ENCODE results near the gene C2orf74.

DNA sequence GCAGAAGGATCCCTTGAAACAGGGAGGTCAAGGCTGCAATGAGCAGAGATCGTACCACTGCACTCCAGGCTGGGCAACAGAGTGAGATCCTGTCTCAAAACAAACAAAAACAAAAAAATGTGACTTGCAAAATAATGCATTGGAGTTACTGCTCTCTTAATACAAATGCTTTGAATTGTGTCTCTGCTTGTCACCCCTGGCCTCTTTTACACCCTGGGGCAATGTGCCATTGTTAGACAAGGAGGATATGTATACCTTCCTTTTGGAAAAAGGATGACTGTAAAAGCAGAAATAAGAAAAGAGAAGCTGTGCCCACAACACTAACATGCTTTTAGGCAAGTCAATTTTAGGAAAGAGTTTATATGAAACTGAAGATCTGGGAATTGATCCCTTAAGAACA, 20.8 kb upstream of the C2orf74 start:
- TF ChIP-seq, protein P1, sequence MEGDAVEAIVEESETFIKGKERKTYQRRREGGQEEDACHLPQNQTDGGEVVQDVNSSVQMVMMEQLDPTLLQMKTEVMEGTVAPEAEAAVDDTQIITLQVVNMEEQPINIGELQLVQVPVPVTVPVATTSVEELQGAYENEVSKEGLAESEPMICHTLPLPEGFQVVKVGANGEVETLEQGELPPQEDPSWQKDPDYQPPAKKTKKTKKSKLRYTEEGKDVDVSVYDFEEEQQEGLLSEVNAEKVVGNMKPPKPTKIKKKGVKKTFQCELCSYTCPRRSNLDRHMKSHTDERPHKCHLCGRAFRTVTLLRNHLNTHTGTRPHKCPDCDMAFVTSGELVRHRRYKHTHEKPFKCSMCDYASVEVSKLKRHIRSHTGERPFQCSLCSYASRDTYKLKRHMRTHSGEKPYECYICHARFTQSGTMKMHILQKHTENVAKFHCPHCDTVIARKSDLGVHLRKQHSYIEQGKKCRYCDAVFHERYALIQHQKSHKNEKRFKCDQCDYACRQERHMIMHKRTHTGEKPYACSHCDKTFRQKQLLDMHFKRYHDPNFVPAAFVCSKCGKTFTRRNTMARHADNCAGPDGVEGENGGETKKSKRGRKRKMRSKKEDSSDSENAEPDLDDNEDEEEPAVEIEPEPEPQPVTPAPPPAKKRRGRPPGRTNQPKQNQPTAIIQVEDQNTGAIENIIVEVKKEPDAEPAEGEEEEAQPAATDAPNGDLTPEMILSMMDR (conservative IDR thresholded peaks at IDR 0.05; ENCODE audit: low read depth, low read length) = no peak
- no peak for TF ChIP-seq EZH2 (IDR thresholded peaks at IDR 0.05; ENCODE audit: borderline replicate concordance, low read depth, low read length, poor library complexity, severe bottlenecking)
